GM23248 (cell line): ENCODE results near the gene CLCN7. TPM values are rescaled to one million over a fixed set of nuclear protein-coding genes. Genes with fewer than 3 reads are reported as not detected.

Experiments used
- DNase-seq: peaks from one replicate; pipeline ENCODE4 v3.0.0-alpha.2; 2015
- H2AFZ ChIP-seq: fragments of 200-600 bp; sonication (generic); 2 replicates; pipeline ENCODE4 v1.6.1; 2016; ENCODE audit warnings: antibody characterized with exemption
- H3F3A ChIP-seq: fragments of 200-600 bp; sonication (generic); 2 replicates; pipeline ENCODE4 v1.6.1; 2016; ENCODE audit warnings: mild to moderate bottlenecking, antibody characterized with exemption, mixed run types; ENCODE audit not compliant: insufficient read depth
- H3K27ac ChIP-seq: fragments of 200-600 bp; sonication (generic); 2 replicates; pipeline ENCODE4 v1.5.1; 2016; ENCODE audit warnings: mild to moderate bottlenecking
- H3K27me3 ChIP-seq: fragments of 200-600 bp; sonication (generic); replicated peaks from 2 replicates; pipeline ENCODE4 v1.6.1; 2016; ENCODE audit warnings: mild to moderate bottlenecking; ENCODE audit not compliant: insufficient read depth
- H3K36me3 ChIP-seq: fragments of 200-600 bp; sonication (generic); 2 replicates; pipeline ENCODE4 v1.6.1; 2016; ENCODE audit warnings: low read depth, mild to moderate bottlenecking
- H3K4me1 ChIP-seq: fragments of 200-600 bp; sonication (generic); 2 replicates; pipeline ENCODE4 v1.6.1; 2016; ENCODE audit warnings: mild to moderate bottlenecking; ENCODE audit not compliant: insufficient read depth
- H3K4me2 ChIP-seq: fragments of 200-600 bp; sonication (generic); one replicate; pipeline ENCODE4 v1.6.1; 2016; ENCODE audit warnings: mild to moderate bottlenecking; ENCODE audit not compliant: unreplicated experiment
- H3K4me3 ChIP-seq: fragments of 200-600 bp; sonication (generic); 2 replicates; pipeline ENCODE4 v1.5.1; 2016; ENCODE audit warnings: mild to moderate bottlenecking
- H3K79me2 ChIP-seq: fragments of 200-600 bp; sonication (generic); 2 replicates; pipeline ENCODE4 v1.6.1; 2016; ENCODE audit warnings: mild to moderate bottlenecking; ENCODE audit not compliant: insufficient read depth
- H3K9ac ChIP-seq: fragments of 200-600 bp; sonication (generic); 2 replicates; pipeline ENCODE4 v1.6.1; 2016; ENCODE audit warnings: mild to moderate bottlenecking
- H3K9me2 ChIP-seq: fragments of 200-600 bp; sonication (generic); 2 replicates; pipeline ENCODE4 v1.6.1; 2016; ENCODE audit warnings: mixed run types, mild to moderate bottlenecking, moderate library complexity; ENCODE audit not compliant: insufficient read depth
- H3K9me3 ChIP-seq: fragments of 200-600 bp; sonication (generic); one replicate; pipeline ENCODE4 v1.6.1; 2017; ENCODE audit warnings: low read depth
- H4K20me1 ChIP-seq: fragments of 200-600 bp; sonication (generic); 2 replicates; pipeline ENCODE4 v1.6.0; 2016; ENCODE audit not compliant: insufficient read depth
- EZH2 ChIP-seq: fragments of 200-600 bp; sonication (generic); IDR thresholded peaks from 2 replicates; pipeline ENCODE4 v1.6.1; 2018; ENCODE audit warnings: antibody characterized with exemption, mild to moderate bottlenecking; ENCODE audit not compliant: insufficient read depth, poor library complexity, severe bottlenecking
- EZH2phosphoT487 ChIP-seq: fragments of 200-600 bp; sonication (generic); IDR thresholded peaks from 2 replicates; pipeline ENCODE4 v1.6.1; 2018; ENCODE audit warnings: antibody characterized with exemption, moderate library complexity, mild to moderate bottlenecking, low read depth; ENCODE audit not compliant: insufficient read depth
- WGBS, 2 experiments: methylation state at CpG; one replicate each; pipeline ENCODE4 v1.1.6; 2015 to 2017; ENCODE audit warnings: low lambda C conversion rate in 2 of 2, low coverage in 1 of 2; ENCODE audit errors: missing lambda C conversion rate in 2 of 2; 5-methylcytosine and 5-hydroxymethylcytosine counted together
- in situ Hi-C: fragments of 300-500 bp; cut with MboI; formaldehyde crosslinking; loops from 2 replicates; pipeline ENCODE4 v1.15.0; 2020
- polyA plus RNA-seq: library from polyadenylated mRNA; unstranded; fragments of >200 nt; fragmentation: Nextera tagmentation; extraction: Ambion mirVana; gene quantifications from 2 replicates; pipeline ENCODE4 v1.2.1, GENCODE V29; 2016
- total RNA-seq: library from RNA; depleted of rRNA; stranded (reverse); fragments of >200 nt; shearing (Covaris generic); gene quantifications from 2 replicates; pipeline ENCODE4 v1.2.3, GENCODE V29; 2014

The CLCN7 gene
- total and polyA plus RNA-seq, 2 experiments from 2014 or later: 33.6 to 39.3 TPM

DNA sequence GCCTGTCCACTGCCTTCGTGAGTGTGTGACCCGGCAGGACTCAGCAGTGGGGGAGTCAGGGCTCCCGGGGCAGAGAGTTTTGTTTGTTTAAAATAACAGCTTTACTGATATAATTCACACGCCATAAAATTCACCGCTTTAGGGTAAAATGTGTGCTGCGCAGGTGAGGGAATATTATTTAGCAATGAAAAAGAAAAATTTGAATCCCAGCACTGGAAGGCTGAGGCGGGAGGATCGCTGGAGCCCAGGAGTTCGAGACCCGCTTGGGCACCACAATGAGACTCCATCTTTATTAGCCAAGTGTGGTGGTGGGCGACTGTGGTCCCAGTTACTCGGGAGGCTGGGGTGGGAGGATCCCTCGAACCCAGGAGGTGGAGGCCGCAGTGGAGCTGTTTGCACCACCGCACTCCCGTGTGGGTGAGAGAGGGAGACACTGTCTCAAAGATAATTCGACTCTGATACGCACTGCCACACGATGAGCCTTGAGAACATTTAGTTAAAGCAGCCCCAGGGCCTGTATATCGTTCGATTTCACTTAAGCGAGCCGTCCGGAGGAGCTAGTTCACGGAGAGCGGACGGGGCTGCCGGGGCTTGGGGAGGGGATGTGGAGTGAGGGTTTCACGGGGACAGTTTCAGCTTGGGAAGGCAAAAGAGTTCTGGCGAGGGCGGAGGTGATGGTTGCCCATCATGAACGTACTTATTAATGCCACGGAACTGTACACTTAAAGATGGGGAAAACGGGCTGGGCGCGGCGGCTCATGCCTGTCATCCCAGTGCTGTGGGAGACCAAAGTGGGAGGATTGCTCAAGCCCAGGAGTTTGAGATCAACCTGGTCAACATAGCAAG is 28.5 kb upstream of the CLCN7 start:
- Histone ChIP-seq H4K20me1 (no peaks in the 10 kb centered on the region), H3K79me2 (no peaks in the 10 kb centered on the region), H3K27me3 (no peaks in the 10 kb centered on the region), H3K27ac (no peak overlapping the region), H3K4me1 (no peaks in the 10 kb centered on the region), H3F3A (no peaks in the 10 kb centered on the region), H2AFZ (no peak overlapping the region), H3K4me2 (no peak overlapping the region), H3K36me3 (peaks cover 7% of the 10 kb centered on the region; the same call in 1 of the 2 replicates), H3K9ac (no peak overlapping the region), H3K9me3 (no peaks in the 10 kb centered on the region), H3K9me2 (no peaks in the 10 kb centered on the region), H3K4me3 (no peak overlapping the region)
- in situ Hi-C loops: no loop called here
- WGBS, 2 experiments: 96 to 98% methylated on average over 37 of the region's 37 CpGs
- TF ChIP-seq EZH2 (no peak), EZH2phosphoT487 (no peak)
- no peak for DNase-seq

DNA sequence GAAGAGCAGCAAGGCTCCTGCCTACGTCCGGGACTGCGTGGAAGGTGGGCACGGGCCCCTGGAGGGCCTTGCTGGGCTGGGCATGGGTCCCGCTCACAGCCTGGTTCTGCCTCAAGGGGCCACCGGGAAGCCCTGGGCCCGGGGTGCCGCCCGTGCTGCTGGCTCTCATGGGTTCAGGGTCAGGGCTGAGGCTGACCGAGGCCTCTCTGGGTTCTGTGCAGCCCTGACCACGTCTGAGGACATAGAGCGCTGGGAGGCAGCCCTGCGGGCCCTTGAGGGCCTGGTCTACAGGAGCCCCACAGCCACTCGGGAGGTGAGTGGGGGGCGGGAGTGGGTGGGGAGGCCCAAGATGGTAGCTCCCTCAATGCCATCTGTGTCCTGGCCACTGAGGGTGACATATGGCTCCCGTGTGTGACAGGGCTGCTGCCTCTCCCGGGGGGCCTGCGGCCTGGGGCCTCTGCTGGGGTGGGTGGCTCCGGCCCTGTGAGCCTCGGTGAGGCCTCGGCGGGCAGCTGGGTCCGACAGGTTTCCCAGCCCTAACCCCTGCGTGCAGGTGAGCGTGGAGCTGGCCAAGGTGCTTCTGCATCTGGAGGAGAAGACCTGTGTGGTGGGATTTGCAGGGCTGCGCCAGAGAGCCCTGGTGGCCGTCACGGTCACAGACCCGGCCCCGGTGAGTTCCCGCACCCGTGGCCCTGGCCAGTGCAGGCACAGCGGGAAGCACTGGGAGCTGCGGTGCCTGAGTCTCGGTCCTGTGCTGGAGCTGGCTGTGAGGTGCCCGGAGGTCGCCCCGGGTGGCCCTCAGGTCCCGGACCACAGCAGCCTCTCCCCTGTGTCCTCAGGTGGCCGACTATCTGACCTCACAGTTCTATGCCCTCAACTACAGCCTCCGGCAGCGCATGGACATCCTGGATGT is 27.5 kb upstream of the CLCN7 start:
- no peak for DNase-seq
- Histone ChIP-seq H3K9me2 (no peaks in the 10 kb centered on the region), H3K9me3 (no peaks in the 10 kb centered on the region), H3K4me3 (no peak overlapping the region), H4K20me1 (no peaks in the 10 kb centered on the region), H3K9ac (no peak overlapping the region), H3K4me2 (no peak overlapping the region), H3K36me3 (peaks cover 7% of the 10 kb centered on the region; the same call in 1 of the 2 replicates), H3K27ac (no peak overlapping the region), H3F3A (no peaks in the 10 kb centered on the region), H2AFZ (no peak overlapping the region), H3K4me1 (no peaks in the 10 kb centered on the region), H3K79me2 (no peaks in the 10 kb centered on the region), H3K27me3 (no peaks in the 10 kb centered on the region)
- 96% methylated on average over 35 to 42 of the region's 42 CpGs for WGBS, 2 experiments
- TF ChIP-seq EZH2phosphoT487 (no peak), EZH2 (no peak)
- in situ Hi-C loops: no loop called here

DNA sequence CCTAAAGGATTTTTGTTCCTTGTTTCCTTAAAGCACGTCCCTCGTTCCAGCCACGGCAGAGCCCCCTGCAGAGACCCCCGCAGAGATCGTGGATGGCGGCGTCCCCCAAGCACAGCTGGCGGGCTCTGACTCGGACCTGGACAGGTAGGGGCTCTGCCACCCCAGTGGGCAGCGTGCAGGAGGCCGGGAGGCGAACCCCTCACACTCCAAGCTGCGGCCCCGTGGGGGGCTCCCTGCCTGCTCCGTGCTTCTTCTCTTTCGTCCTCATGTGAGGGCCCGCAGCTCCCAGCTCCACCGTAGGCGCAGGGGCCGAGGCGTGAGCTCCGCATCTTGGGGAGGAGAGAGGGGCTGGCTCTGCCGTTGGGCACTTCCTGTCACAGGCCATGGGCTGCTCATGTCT is 26.8 kb upstream of the CLCN7 start:
- no peak overlapping the region for H3K9ac ChIP-seq
- no peaks in the 10 kb centered on the region for H3K9me2 ChIP-seq
- WGBS, 2 experiments: 92 to 94% methylated on average over 20 to 23 of the region's 23 CpGs
- H3K27me3 ChIP-seq: no peaks in the 10 kb centered on the region
- H3F3A ChIP-seq: no peaks in the 10 kb centered on the region
- H3K27ac ChIP-seq: no peak overlapping the region
- no peak for DNase-seq
- in situ Hi-C loops: no loop called here
- no peak overlapping the region for H2AFZ ChIP-seq
- no peaks in the 10 kb centered on the region for H3K4me1 ChIP-seq
- H3K4me2 ChIP-seq: no peak overlapping the region
- no peaks in the 10 kb centered on the region for H3K9me3 ChIP-seq
- H3K36me3 ChIP-seq: peaks cover 7% of the 10 kb centered on the region; the same call in 1 of the 2 replicates
- H3K4me3 ChIP-seq: no peak overlapping the region
- TF ChIP-seq EZH2 (no peak), EZH2phosphoT487 (no peak)
- 0 out of 2 replicates have a peak, but pooled peaks cover 3% of the 10 kb centered on the region for H3K79me2 ChIP-seq
- H4K20me1 ChIP-seq: no peaks in the 10 kb centered on the region

DNA sequence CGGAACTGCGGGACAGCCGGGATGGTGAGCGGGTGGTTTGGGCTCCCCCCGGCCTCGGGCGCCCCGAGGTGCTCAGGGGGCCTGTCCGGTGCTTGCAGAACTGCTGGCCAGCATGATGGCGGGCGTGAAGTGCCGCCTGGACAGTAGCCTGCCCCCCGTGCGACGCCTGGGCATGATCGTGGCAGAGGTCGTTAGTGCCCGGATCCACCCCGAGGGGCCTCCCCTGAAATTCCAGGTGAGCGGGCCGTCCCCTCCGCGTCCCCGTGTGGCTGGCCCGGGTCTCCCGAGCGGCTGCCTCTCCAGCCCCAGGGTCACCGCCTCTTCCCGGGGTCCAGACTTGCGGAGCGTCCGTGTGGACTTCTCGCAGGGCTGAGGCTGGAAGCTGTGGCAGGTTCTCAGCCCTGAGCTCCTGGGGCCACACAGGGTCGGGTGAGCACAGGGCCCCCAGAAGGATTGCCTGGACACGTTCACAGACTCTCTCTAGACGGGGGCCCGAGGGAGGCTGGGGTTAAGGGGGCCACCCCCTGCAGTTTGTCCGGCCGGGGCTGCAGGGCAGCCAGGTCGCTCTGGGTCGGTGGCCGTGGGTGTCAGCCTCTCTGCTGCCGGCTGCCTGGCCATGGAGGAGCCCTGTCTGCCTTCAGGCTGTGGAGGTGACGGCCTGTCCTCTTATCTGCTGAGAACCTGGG is 25.8 kb upstream of the CLCN7 start:
- Histone ChIP-seq H3K27me3 (no peaks in the 10 kb centered on the region), H3K4me1 (no peaks in the 10 kb centered on the region), H4K20me1 (no peaks in the 10 kb centered on the region), H3K4me2 (no peak overlapping the region), H3K27ac (no peak overlapping the region), H3K4me3 (no peak overlapping the region), H3K9me2 (no peaks in the 10 kb centered on the region), H3K79me2 (0 out of 2 replicates have a peak, but pooled peaks cover 12% of the 10 kb centered on the region), H3K9ac (no peak overlapping the region), H2AFZ (no peak overlapping the region), H3K9me3 (no peaks in the 10 kb centered on the region), H3F3A (no peaks in the 10 kb centered on the region), H3K36me3 (peaks cover 7% of the 10 kb centered on the region; the same call in 1 of the 2 replicates)
- DNase-seq: no peak
- in situ Hi-C loops: no loop called here
- WGBS, 2 experiments: 92 to 96% methylated on average over 27 to 44 of the region's 44 CpGs
- TF ChIP-seq EZH2: no peak
- no peak for TF ChIP-seq EZH2phosphoT487
